IMR-90 (cell line): ENCODE results near the gene EFNA5. TPM values are rescaled to one million over a fixed set of nuclear protein-coding genes. Genes with fewer than 3 reads are reported as not detected.

Source experiments
- ATAC-seq: fragments of 200-7000 bp; cut with Tn5 transposase; 2 replicates; pipeline ENCODE4 v1.9.1; 2020; ENCODE audit warnings: low read depth, mild to moderate bottlenecking, moderate library complexity
- BruUV-seq: library from RNA; stranded (reverse); fragments of 400-500 nt; replicated peaks from 2 replicates; lab custom pipeline; 2021; lab: Mats Ljungman, UMichigan
- CTCF ChIA-PET: fragments of 300-600 bp; formaldehyde crosslinking; extraction: SDS; loops from one replicate; lab custom pipeline; 2021; ENCODE audit warnings: antibody characterized with exemption; lab: Yijun Ruan, JAX
- POLR2A ChIA-PET: fragments of 300-600 bp; sonication (Branson Sonifier 250); formaldehyde crosslinking; loops from one replicate; lab custom pipeline; 2022; ENCODE audit warnings: antibody characterized with exemption; ENCODE audit not compliant: unreplicated experiment; lab: Charles Lee
- DNase-seq: peaks from one replicate; pipeline ENCODE4 v3.0.0; 2013
- H2AFZ ChIP-seq: replicated peaks from 2 replicates; pipeline ENCODE3; 2013; ENCODE audit warnings: low read length, mild to moderate bottlenecking; ENCODE audit not compliant: poor library complexity
- H2AK5ac ChIP-seq: 2 replicates; pipeline ENCODE4 v1.6.1; 2013; ENCODE audit warnings: low read depth, low read length, inconsistent platforms
- H2AK9ac ChIP-seq: replicated peaks from 2 replicates; pipeline ENCODE3; 2013; ENCODE audit warnings: mild to moderate bottlenecking, low read depth, low read length, moderate library complexity; ENCODE audit not compliant: poor library complexity
- H2BK120ac ChIP-seq: 2 replicates; pipeline ENCODE4 v1.6.1; 2013; ENCODE audit warnings: low read depth, low read length, inconsistent platforms
- H2BK15ac ChIP-seq: 3 replicates; pipeline ENCODE4 v1.6.1; 2013; ENCODE audit warnings: low read depth, low read length, inconsistent platforms
- H2BK20ac ChIP-seq: 2 replicates; pipeline ENCODE4 v1.6.1; 2013; ENCODE audit warnings: low read depth, mild to moderate bottlenecking, inconsistent platforms, low read length, moderate library complexity
- H2BK5ac ChIP-seq: 2 replicates; pipeline ENCODE4 v1.6.1; 2013; ENCODE audit warnings: mild to moderate bottlenecking, low read depth, low read length, inconsistent platforms; ENCODE audit not compliant: poor library complexity, severe bottlenecking
- H3K14ac ChIP-seq: replicated peaks from 2 replicates; pipeline ENCODE4 v1.6.1; 2013; ENCODE audit warnings: low read depth, low read length, inconsistent platforms
- H3K18ac ChIP-seq: 2 replicates; pipeline ENCODE4 v1.6.1; 2013; ENCODE audit warnings: low read depth, low read length, control low read depth
- H3K23ac ChIP-seq: 2 replicates; pipeline ENCODE4 v1.6.1; 2013; ENCODE audit warnings: low read depth, low read length, inconsistent platforms
- H3K27ac ChIP-seq: 2 replicates; pipeline ENCODE4 v1.5.1; 2013; ENCODE audit warnings: mild to moderate bottlenecking, control low read depth, low read length; ENCODE audit not compliant: insufficient read depth
- H3K27me3 ChIP-seq: 2 replicates; pipeline ENCODE4 v1.6.1; 2013; ENCODE audit warnings: low read length; ENCODE audit not compliant: control insufficient read depth, insufficient read depth
- H3K36me3 ChIP-seq: 2 replicates; pipeline ENCODE4 v1.6.1; 2013; ENCODE audit warnings: low read length, mixed read lengths; ENCODE audit not compliant: control insufficient read depth, insufficient read depth
- H3K4ac ChIP-seq: 2 replicates; pipeline ENCODE4 v1.6.1; 2013; ENCODE audit warnings: low read depth, low read length, inconsistent platforms
- H3K4me1 ChIP-seq: 2 replicates; pipeline ENCODE4 v1.6.1; 2013; ENCODE audit warnings: low read length, mixed read lengths; ENCODE audit not compliant: control insufficient read depth, insufficient read depth
- H3K4me2 ChIP-seq: 2 replicates; pipeline ENCODE4 v1.6.1; 2013; ENCODE audit warnings: low read depth, mild to moderate bottlenecking, control low read depth, low read length, moderate library complexity
- H3K4me3 ChIP-seq: 2 replicates; pipeline ENCODE4 v1.5.1; 2013; ENCODE audit warnings: low read depth, mild to moderate bottlenecking, control low read depth, low read length, moderate library complexity; ENCODE audit not compliant: insufficient read depth
- H3K56ac ChIP-seq: 2 replicates; pipeline ENCODE4 v1.6.1; 2013; ENCODE audit warnings: low read length, inconsistent platforms; ENCODE audit not compliant: insufficient read depth; ENCODE audit errors: extremely low read depth
- H3K79me1 ChIP-seq, 2 experiments: 2 replicates each; pipeline ENCODE4 v1.6.1; 2013; ENCODE audit warnings: low read length in 2 of 2, inconsistent platforms in 1 of 2, low read depth in 1 of 2
- H3K9ac ChIP-seq: 2 replicates; pipeline ENCODE4 v1.6.1; 2013; ENCODE audit warnings: low read depth, low read length, control low read depth
- H3K9me1 ChIP-seq: 2 replicates; pipeline ENCODE4 v1.6.1; 2013; ENCODE audit warnings: low read length, inconsistent platforms; ENCODE audit not compliant: insufficient read depth
- H3K9me3 ChIP-seq: 2 replicates; pipeline ENCODE4 v1.6.1; 2013; ENCODE audit warnings: low read length; ENCODE audit not compliant: control insufficient read depth, insufficient read depth
- H4K20me1 ChIP-seq: 2 replicates; pipeline ENCODE4 v1.6.1; 2013; ENCODE audit warnings: low read length, inconsistent platforms; ENCODE audit not compliant: insufficient read depth
- H4K5ac ChIP-seq: 2 replicates; pipeline ENCODE4 v1.6.1; 2013; ENCODE audit warnings: mild to moderate bottlenecking, low read depth, low read length, control low read depth
- H4K8ac ChIP-seq, 2 experiments: 2 replicates each; pipeline ENCODE4 v1.6.1; 2013; ENCODE audit warnings: low read depth in 2 of 2, low read length in 2 of 2, control low read depth in 1 of 2, inconsistent platforms in 1 of 2
- H4K91ac ChIP-seq: 2 replicates; pipeline ENCODE4 v1.6.1; 2013; ENCODE audit warnings: low read depth, low read length, inconsistent platforms; ENCODE audit not compliant: insufficient read depth
- MAFK ChIP-seq: IDR thresholded peaks from 2 replicates; pipeline ENCODE4 v1.6.1; 2012; ENCODE audit warnings: low read depth, low read length, improper control_type of control experiment
- WGBS, 2 experiments: methylation state at CpG; one replicate each; pipeline versions ENCODE4 v1.1.5 to v1.1.7; 2013; ENCODE audit warnings: missing lambda C conversion rate in 2 of 2; ENCODE audit not compliant: insufficient read length in 1 of 2; ENCODE audit errors: extremely low coverage in 2 of 2; 5-methylcytosine and 5-hydroxymethylcytosine counted together
- dilution Hi-C: fragments of 300-500 bp; cut with HindIII; formaldehyde crosslinking; loops from one replicate; pipeline ENCODE4 v1.14.3; 2018; ENCODE audit warnings: low sequenced_read_pairs; ENCODE audit not compliant: unreplicated experiment
- in situ Hi-C: fragments of 300-500 bp; cut with MboI; formaldehyde crosslinking; loops from 3 replicates; pipeline ENCODE4 v1.14.3; 2019; ENCODE audit warnings: low sequenced_read_pairs, inconsistent platforms, mixed read lengths
- intact Hi-C: fragments of 100-400 bp; cut with micrococcal nuclease; formaldehyde crosslinking; loops from 2 replicates; pipeline ENCODE4 v1.10.0; 2022
- polyA plus RNA-seq, 3 experiments: library from polyadenylated mRNA; depleted of rRNA; stranded (reverse); fragments of >200 nt; gene quantifications; 2 replicates each; pipeline ENCODE4 v1.2.3, GENCODE V29; 2012; ENCODE audit warnings: low replicate concordance in 1 of 3
- total RNA-seq: library from RNA; depleted of rRNA; stranded (reverse); fragments of >200 nt; gene quantifications from 2 replicates; pipeline ENCODE4 v1.2.3, GENCODE V29; 2012

Gene EFNA5
- total and polyA plus RNA-seq, 2 of the 4 experiments (the other 2 are of a cell fraction) = 1.5 to 1.6 TPM

GRCh38 chr5:107567901-107568671 is 102.7 kb downstream of the EFNA5 start:
- Histone ChIP-seq H2AK9ac (no peak overlapping the region), H3K27me3 (no peaks in the 10 kb centered on the region), H2AFZ (no peak overlapping the region), H3K79me1 (peaks cover 0 to 4% of the 10 kb centered on the region in 2 experiments; a peak in 2 of 4 replicates), H3K4me2 (no peak overlapping the region), H2BK20ac (no peak overlapping the region), H3K18ac (peak overlapping the region; percentile 54), H3K23ac (peak overlapping the region; percentile 52; the same call in 1 of the 2 replicates), H4K8ac (no peak overlapping the region), H2BK15ac (no peak overlapping the region), H3K4me1 (0 out of 2 replicates have a peak, but pooled peaks cover 3% of the 10 kb centered on the region), H3K27ac (no peak overlapping the region), H3K9me3 (no peaks in the 10 kb centered on the region), H3K14ac (peak overlapping the region; percentile 44; the same call in 1 of the 2 replicates), H3K56ac (no peak overlapping the region), H3K9me1 (peaks cover 3% of the 10 kb centered on the region; the same call in 1 of the 2 replicates), H3K9ac (no peak overlapping the region), H4K5ac (peak overlapping the region; percentile 29; the same call in 1 of the 2 replicates), H3K4ac (peak overlapping the region; percentile 44; the same call in 1 of the 2 replicates), H2BK5ac (no peak overlapping the region), H3K36me3 (no peaks in the 10 kb centered on the region), H3K4me3 (no peak overlapping the region), H2AK5ac (0 out of 2 replicates have a peak overlapping the region, but pooled peaks have one; percentile 29), H4K20me1 (no peaks in the 10 kb centered on the region), H2BK120ac (peak overlapping the region; percentile 32; the same call in 1 of the 2 replicates), H4K91ac (no peak overlapping the region)
- ATAC-seq (no peak), DNase-seq (no peak)
- CTCF ChIA-PET = interaction anchor here (0.6 kb wide), 1 partner anchor 239 kb away, joined by 3 read pairs; no protein-coding TSS in a partner anchor
- WGBS, 2 experiments = 83% methylated on average over 1 of the region's 4 CpGs; no CpG with 5 or more reads in 1 of the 2 experiments
- intact Hi-C loops (no loop called here), dilution Hi-C loops (no loop called here), in situ Hi-C loops (no loop called here)
- TF ChIP-seq MAFK = no peak
- no TSS peak for BruUV-seq
- POLR2A ChIA-PET = no interaction called here
